HepG2 (cell line): ENCODE measurements around the gene MT1G. TPM values are rescaled to one million over a fixed set of nuclear protein-coding genes. Genes with fewer than 3 reads are reported as not detected.

Source experiments
- ATAC-seq: fragments of 200-7000 bp; cut with Tn5 transposase; 3 replicates; pipeline ENCODE4 v1.9.1; 2020; ENCODE audit warnings: mild to moderate bottlenecking, moderate library complexity
- BruUV-seq: library from RNA; stranded (reverse); fragments of 400-500 nt; replicated peaks from 2 replicates; lab custom pipeline; 2021; lab: Mats Ljungman, UMichigan
- CTCF ChIA-PET: fragments of 300-600 bp; formaldehyde crosslinking; extraction: SDS; loops from one replicate; lab custom pipeline; 2021; ENCODE audit warnings: low total read pairs, inconsistent platforms, low intra/inter-chr PET ratio; lab: Yijun Ruan, JAX
- POLR2A ChIA-PET: fragments of 350-600 bp; sonication (Branson Sonifier 250); formaldehyde crosslinking; loops from one replicate; lab custom pipeline; 2020; ENCODE audit warnings: antibody characterized with exemption, inconsistent platforms; lab: Yijun Ruan, JAX
- DNase-seq: peaks from one replicate; pipeline ENCODE4 v3.0.0-alpha.2; 2015; ENCODE audit warnings: low spot score
- FAIRE-seq: peaks from 3 replicates; lab custom pipeline; 2011; peaks lifted over from hg19 to GRCh38; lab: Jason Lieb, UNC
- H2AFZ ChIP-seq: one replicate; pipeline ENCODE4 v1.6.1; 2011; ENCODE audit warnings: low read length, inconsistent platforms
- H3K27ac ChIP-seq: fragments of 300-600 bp; 3 replicates; pipeline ENCODE4 v1.8.0; 2011; ENCODE audit warnings: mixed run types, mild to moderate bottlenecking, mixed read lengths, low read length, inconsistent platforms; ENCODE audit not compliant: insufficient read depth; ENCODE audit errors: extremely low read length
- H3K27me3 ChIP-seq, 2 experiments: fragments of 200-600 bp in 1 of 2; 2 replicates in 1 of 2; 3 replicates in 1 of 2; pipeline versions ENCODE4 v1.6.0 to v1.8.0; 2011; ENCODE audit warnings: low read length in 2 of 2, mild to moderate bottlenecking in 2 of 2, moderate library complexity in 2 of 2, inconsistent platforms in 1 of 2; ENCODE audit not compliant: insufficient read depth in 2 of 2, control insufficient read depth in 1 of 2
- H3K36me3 ChIP-seq, 2 experiments: fragments of 200-600 bp in 1 of 2; replicated peaks in 1 of 2; 2 replicates in 1 of 2; 3 replicates in 1 of 2; pipeline versions ENCODE4 v1.5.1 to v1.8.0; 2011; ENCODE audit warnings: low read length in 2 of 2, inconsistent platforms in 1 of 2; ENCODE audit not compliant: insufficient read depth in 2 of 2, control insufficient read depth in 1 of 2
- H3K4me1 ChIP-seq: 2 replicates; pipeline ENCODE4 v1.5.1; 2012; ENCODE audit warnings: low read length, inconsistent platforms; ENCODE audit not compliant: insufficient read depth
- H3K4me2 ChIP-seq: 2 replicates; pipeline ENCODE4 v1.6.0; 2011; ENCODE audit warnings: low read depth, low read length, inconsistent platforms
- H3K4me3 ChIP-seq, 3 experiments: fragments of 200-600 bp in 1 of 3; sonication (generic), shearing (Covaris generic) in 1 of 3; replicated peaks in 1 of 3; 2 replicates each; pipeline ENCODE4 v1.5.1; 2011 to 2016; ENCODE audit warnings: low read length in 3 of 3, inconsistent platforms in 2 of 3, low read depth in 2 of 3, mild to moderate bottlenecking in 2 of 3, control low read depth in 1 of 3, mixed read lengths in 1 of 3; ENCODE audit not compliant: insufficient read depth in 1 of 3
- H3K79me2 ChIP-seq: one replicate; pipeline ENCODE4 v1.6.1; 2011; ENCODE audit warnings: low read length, inconsistent platforms; ENCODE audit not compliant: insufficient read depth
- H3K9ac ChIP-seq: 2 replicates; pipeline ENCODE4 v1.6.0; 2011; ENCODE audit warnings: mild to moderate bottlenecking, low read depth, low read length, inconsistent platforms; ENCODE audit not compliant: insufficient read depth
- H3K9me3 ChIP-seq: 2 replicates; pipeline ENCODE4 v1.5.1; 2012; ENCODE audit warnings: mild to moderate bottlenecking, low read length
- H4K20me1 ChIP-seq: 2 replicates; pipeline ENCODE4 v1.6.0; 2011; ENCODE audit warnings: inconsistent platforms, mild to moderate bottlenecking, low read length, moderate library complexity; ENCODE audit not compliant: insufficient read depth
- BATF2 ChIP-seq: sonication (generic); formaldehyde crosslinking; IDR thresholded peaks from 2 replicates; pipeline ENCODE4 v1.8.0; 2022; ENCODE audit warnings: mild to moderate bottlenecking, missing genetic modification reagents, moderate library complexity
- ETV5 ChIP-seq: IDR thresholded peaks from 2 replicates; pipeline ENCODE4 v1.6.1; 2018; ENCODE audit warnings: missing biosample characterization, missing genetic modification reagents, inconsistent platforms, borderline replicate concordance
- HNRNPH1 ChIP-seq: fragments of 200-400 bp; formaldehyde crosslinking; optimal IDR thresholded peaks from 2 replicates; pipeline ENCODE3; 2017; ENCODE audit warnings: mild to moderate bottlenecking, low read depth, low read length
- MATR3 ChIP-seq: sonication (generic); formaldehyde crosslinking; IDR thresholded peaks from 2 replicates; pipeline ENCODE4 v1.4.0; 2020; ENCODE audit warnings: missing genetic modification reagents
- PATZ1 ChIP-seq: sonication (generic); formaldehyde crosslinking; IDR thresholded peaks from 2 replicates; pipeline ENCODE4 v1.4.0; 2020; ENCODE audit warnings: missing genetic modification reagents
- RORA ChIP-seq: sonication (generic); formaldehyde crosslinking; IDR thresholded peaks from 2 replicates; pipeline ENCODE4 v1.5.0; 2020; ENCODE audit warnings: mild to moderate bottlenecking, missing genetic modification reagents, moderate library complexity
- TBX2 ChIP-seq: sonication (generic); formaldehyde crosslinking; IDR thresholded peaks from 2 replicates; pipeline ENCODE4 v1.5.0; 2020; ENCODE audit warnings: missing genetic modification reagents, mild to moderate bottlenecking, borderline replicate concordance
- TSC22D2 ChIP-seq: sonication (generic); formaldehyde crosslinking; IDR thresholded peaks from 2 replicates; pipeline ENCODE4 v1.5.1; 2020; ENCODE audit warnings: missing genetic modification reagents, mild to moderate bottlenecking, borderline replicate concordance
- ZNF383 ChIP-seq: sonication (generic); formaldehyde crosslinking; IDR thresholded peaks from 2 replicates; pipeline ENCODE4 v1.4.0; 2020; ENCODE audit warnings: missing genetic modification reagents, mild to moderate bottlenecking, borderline replicate concordance
- ZNF780A ChIP-seq: sonication (generic); formaldehyde crosslinking; IDR thresholded peaks from 2 replicates; pipeline ENCODE4 v1.8.0; 2022; ENCODE audit warnings: mild to moderate bottlenecking, missing genetic modification reagents, moderate library complexity
- ZNF792 ChIP-seq: IDR thresholded peaks from 2 replicates; pipeline ENCODE4 v1.6.1; 2016
- WGBS: methylation state at CpG from one replicate; pipeline ENCODE4 v1.1.6; 2017; ENCODE audit warnings: low lambda C conversion rate; 5-methylcytosine and 5-hydroxymethylcytosine counted together
- in situ Hi-C: cut with HindIII; loops from 2 replicates; pipeline ENCODE4 v1.10.0; 2017; ENCODE audit warnings: low pct_unique_long_range_greater_than_20kb; ENCODE audit not compliant: extremely low pct_ligation_motif_present
- intact Hi-C: fragments of 100-400 bp; cut with micrococcal nuclease; formaldehyde crosslinking; loops from one replicate; pipeline ENCODE4 v1.10.0; 2022; ENCODE audit not compliant: unreplicated experiment
- polyA plus RNA-seq, 8 experiments: library from polyadenylated mRNA; depleted of rRNA in 3 of 8; stranded (reverse) in 7 of 8; unstranded in 1 of 8; fragments of >200 nt; fragmentation: Illumina TruSeq in 4 of 8; extraction: Trizol in 4 of 8; gene quantifications; 2 replicates each; pipeline versions ENCODE4 v1.2.1 to v1.2.3, GENCODE V29; 2011 to 2016; ENCODE audit warnings: low read depth in 4 of 8, missing spikeins in 1 of 8, mixed read lengths in 1 of 8; ENCODE audit not compliant: insufficient read depth in 1 of 8
- total RNA-seq, 5 experiments: library from RNA; depleted of rRNA; stranded (reverse); fragments of >200 nt; fragmentation: Illumina TruSeq; extraction: Trizol; gene quantifications; 2 replicates each; pipeline ENCODE4 v1.2.3, GENCODE V29; 2016; ENCODE audit warnings: low read depth in 1 of 5
- TF ChIP-seq, protein P1 (sequence below): sonication (generic); formaldehyde crosslinking; IDR thresholded peaks from 2 replicates; pipeline ENCODE4 v1.8.1; 2023; ENCODE audit warnings: mild to moderate bottlenecking, moderate library complexity, missing genetic modification reagents

Gene MT1G
- total and polyA plus RNA-seq, 2 of the 13 experiments (the other 11 are each of a cell fraction or from before 2014, with no cell fraction given), result 3.6 to 377 TPM

- no peak for ATAC-seq
- Histone ChIP-seq H3K4me2 (no peak overlapping the region), H2AFZ (no peak overlapping the region), H3K27me3 (peaks cover 10 to 92% of the 10 kb centered on the region in 2 experiments; a peak in 4 of 5 replicates), H3K79me2 (no peaks in the 10 kb centered on the region), H3K9me3 (no peaks in the 10 kb centered on the region), H4K20me1 (no peaks in the 10 kb centered on the region), H3K36me3 (no peaks in the 10 kb centered on the region), H3K4me3 (no peak overlapping the region), H3K9ac (no peak overlapping the region), H3K4me1 (peaks cover 33% of the 10 kb centered on the region), H3K27ac (no peak overlapping the region)
- DNase-seq, result no peak
- intact Hi-C loops (no loop called here), in situ Hi-C loops (no loop called here)
- no peak for FAIRE-seq
- CTCF ChIA-PET, result no interaction called here
- no peak for TF ChIP-seq TBX2
- no peak for TF ChIP-seq MATR3 (CRISPR knock-in tag)
- no peak for TF ChIP-seq RORA (CRISPR knock-in tag)
- TF ChIP-seq TSC22D2 (CRISPR knock-in tag), result no peak
- no peak for TF ChIP-seq ETV5 (CRISPR knock-in tag)
- TF ChIP-seq, protein P1, sequence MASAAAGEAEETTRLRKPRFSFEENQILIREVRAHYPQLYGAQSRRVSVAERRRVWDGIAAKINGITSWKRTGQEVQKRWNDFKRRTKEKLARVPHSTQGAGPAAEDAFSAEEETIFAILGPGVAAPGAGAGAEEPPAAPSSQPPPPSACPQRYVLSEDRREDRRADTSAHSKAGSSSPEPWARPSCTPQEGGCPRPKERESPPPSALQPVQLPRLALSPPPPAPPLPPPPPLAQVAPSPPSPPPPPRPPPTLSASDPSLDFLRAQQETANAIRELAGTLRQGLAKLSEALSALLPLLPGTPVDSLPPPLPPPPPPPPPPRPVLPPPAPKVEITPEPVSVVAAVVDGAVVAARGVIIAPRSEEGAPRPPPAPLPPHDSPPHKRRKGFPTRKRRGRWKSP, result no peak
- TF ChIP-seq HNRNPH1, result no peak
- no peak for TF ChIP-seq BATF2
- TF ChIP-seq ZNF780A, result no peak
- TF ChIP-seq PATZ1 (CRISPR knock-in tag), result no peak
- TF ChIP-seq ZNF792 (CRISPR knock-in tag), result no peak
- no peak for TF ChIP-seq ZNF383 (CRISPR knock-in tag)
- 65% methylated on average over 47 of the region's 47 CpGs for WGBS
- BruUV-seq, result no TSS peak
- POLR2A ChIA-PET, result no interaction called here
Observed at GRCh38 chr16:56634715-56635440, 33.0 kb downstream of the MT1G start.
